Stimulated activated naive CD4-positive, alpha-beta T cell (primary cell): ENCODE measurements around the gene SBF2.

Source experiments
- DNase-seq, 6 experiments: peaks; one replicate each; lab custom pipeline; 2025; lab: John Stamatoyannopoulos, UW

SBF2 gene

GRCh38 chr11:10317776-10318526 lies 23.9 kb upstream of the SBF2 start:
- DNase-seq = no peak

DNA sequence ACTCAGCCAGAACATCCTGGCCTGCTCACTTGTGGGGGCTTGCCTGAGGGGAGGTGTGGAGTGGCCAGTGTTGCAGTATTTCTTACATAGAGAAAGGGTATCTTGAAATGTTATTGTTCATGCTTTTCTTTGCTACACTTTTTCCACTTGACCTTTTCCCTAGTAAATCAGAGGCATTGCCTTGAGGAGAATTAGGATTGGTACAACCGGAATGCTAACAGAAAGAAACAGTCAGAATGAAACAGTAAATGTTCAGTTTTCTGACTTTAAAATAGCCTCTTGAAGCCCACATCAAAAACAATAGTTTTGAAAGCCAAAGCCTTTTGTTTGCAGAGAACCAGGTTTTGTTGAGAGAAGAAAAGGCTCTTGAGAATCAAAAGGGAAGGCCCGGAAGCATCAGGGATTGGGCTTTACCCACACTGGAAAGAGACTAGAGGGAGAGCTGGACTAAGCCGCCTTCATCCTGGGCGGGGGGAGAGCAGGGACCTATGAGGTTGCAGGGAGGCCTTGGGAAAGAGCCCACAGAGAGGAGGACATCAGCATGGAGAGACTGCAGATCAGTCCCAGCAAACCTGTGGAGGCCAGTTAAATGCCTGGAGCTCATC lies 23.2 kb upstream of the SBF2 start:
- no peak for DNase-seq

GRCh38 chr11:10315083-10315482 lies 21.1 kb upstream of the SBF2 start:
- DNase-seq = no peak

- DNase-seq = peak in 3 of 6 experiments; percentile 11 to 29 (median 20)
These were observed 20.4 kb upstream of the SBF2 start for GRCh38 chr11:10314199-10315072.

DNA sequence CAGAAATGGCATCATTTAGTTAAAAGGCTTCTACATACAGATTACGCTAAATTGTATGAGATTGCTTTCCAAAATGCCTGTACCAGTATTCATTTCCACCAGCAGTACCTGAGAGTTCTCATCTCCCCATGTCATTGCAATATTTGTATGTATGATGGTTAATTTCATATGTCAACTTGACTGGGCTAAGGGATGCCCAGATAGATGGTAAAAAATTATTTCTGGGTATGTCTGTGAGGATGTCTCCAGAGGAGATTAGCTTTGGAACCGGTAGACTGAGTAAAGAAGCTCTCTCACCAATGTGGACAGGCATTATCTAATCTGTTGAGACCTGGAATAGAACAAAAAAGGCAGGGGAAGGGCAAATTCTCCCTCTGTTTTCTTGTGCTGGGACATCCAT lies 17.8 kb upstream of the SBF2 start:
- DNase-seq = no peak

- no peak for DNase-seq
These were observed 16.4 kb upstream of the SBF2 start for GRCh38 chr11:10310301-10310841.

GRCh38 chr11:10309163-10310093 lies 15.4 kb upstream of the SBF2 start:
- DNase-seq = no peak

- DNase-seq = no peak
These were observed 14.4 kb upstream of the SBF2 start for GRCh38 chr11:10308201-10308954.

GRCh38 chr11:10307400-10308200 lies 13.6 kb upstream of the SBF2 start:
- DNase-seq = peak; percentile 64 to 86 (median 75)

- DNase-seq = peak in 1 of 6 experiments; percentile 70
These were observed 13.0 kb upstream of the SBF2 start for GRCh38 chr11:10307022-10307399.

DNA sequence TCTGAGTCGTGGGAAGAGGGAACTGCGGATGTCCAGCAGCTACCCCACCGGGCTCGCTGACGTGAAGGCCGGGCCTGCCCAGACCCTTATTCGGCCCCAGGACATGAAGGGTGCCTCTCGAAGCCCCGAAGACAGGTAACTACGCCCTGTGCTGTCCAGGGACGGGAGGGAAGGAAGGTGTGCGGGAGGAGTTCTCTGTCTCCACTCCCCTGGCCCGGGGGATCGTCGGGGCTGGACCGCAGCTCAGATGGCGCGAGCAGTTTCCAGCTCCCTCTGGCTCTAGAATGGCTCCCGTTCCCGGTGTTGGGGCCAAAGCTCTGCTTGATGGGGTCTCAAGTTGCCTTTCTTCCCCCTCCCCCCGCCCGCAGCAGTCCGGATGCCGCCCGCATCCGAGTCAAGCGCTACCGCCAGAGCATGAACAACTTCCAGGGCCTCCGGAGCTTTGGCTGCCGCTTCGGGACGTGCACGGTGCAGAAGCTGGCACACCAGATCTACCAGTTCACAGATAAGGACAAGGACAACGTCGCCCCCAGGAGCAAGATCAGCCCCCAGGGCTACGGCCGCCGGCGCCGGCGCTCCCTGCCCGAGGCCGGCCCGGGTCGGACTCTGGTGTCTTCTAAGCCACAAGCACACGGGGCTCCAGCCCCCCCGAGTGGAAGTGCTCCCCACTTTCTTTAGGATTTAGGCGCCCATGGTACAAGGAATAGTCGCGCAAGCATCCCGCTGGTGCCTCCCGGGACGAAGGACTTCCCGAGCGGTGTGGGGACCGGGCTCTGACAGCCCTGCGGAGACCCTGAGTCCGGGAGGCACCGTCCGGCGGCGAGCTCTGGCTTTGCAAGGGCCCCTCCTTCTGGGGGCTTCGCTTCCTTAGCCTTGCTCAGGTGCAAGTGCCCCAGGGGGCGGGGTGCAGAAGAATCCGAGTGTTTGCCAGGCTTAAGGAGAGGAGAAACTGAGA lies 12.2 kb upstream of the SBF2 start:
- DNase-seq = peak in 2 of 6 experiments; percentile 21 to 43

GRCh38 chr11:10305262-10305963 lies 11.4 kb upstream of the SBF2 start:
- peak in 4 of 6 experiments; percentile 20 to 50 (median 38) for DNase-seq

GRCh38 chr11:10304495-10305261 lies 10.7 kb upstream of the SBF2 start, which contains the start of gene ADM:
ADM (plus strand) TSS chr11:10305073; CDS start chr11:10305701, 628 bp downstream.
- peak in 5 of 6 experiments; percentile 4 to 46 (median 31) for DNase-seq

DNA sequence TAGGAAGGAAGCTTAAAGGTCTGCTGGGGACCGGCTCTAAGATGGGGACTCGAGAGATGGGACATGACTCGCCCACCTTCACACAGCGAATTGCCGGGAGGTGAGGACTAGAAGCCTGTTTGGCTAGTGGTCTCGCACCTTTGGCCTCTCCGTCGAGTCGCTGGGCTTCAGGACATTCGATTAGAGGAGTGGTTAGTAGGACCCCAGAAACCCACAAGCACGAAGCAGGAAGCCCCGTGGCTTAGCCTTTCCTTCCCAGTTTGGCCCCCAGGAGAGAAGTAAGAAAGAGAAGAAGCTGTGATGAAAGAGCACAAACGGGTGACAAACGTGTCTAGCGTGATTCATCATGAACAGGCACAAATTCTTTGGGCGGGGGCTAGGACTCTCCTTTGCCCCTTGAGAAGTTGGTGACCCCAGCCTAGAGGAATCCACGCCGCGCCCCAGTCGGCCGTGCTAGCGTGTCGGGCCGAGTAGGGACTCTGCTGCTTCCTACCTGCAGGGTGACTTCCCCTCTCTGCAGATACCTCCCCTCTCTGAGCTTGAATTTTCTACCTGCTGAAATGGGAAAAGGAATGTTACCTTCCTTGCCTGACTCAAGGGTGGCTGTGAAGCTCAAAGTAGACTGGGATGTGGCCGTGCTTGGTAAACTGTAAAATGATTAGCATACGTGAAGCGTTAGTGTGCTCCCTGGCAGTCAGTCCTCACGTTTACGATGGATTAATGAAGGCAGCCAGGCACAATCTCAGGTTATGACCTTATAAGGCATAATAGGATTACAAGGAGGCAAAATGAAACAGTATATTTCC lies 9.7 kb upstream of the SBF2 start:
- peak in 5 of 6 experiments; percentile 9 to 55 (median 19) for DNase-seq

- peak; percentile 54 to 74 (median 64) for DNase-seq
These were observed 8.9 kb upstream of the SBF2 start for GRCh38 chr11:10302744-10303557.
